RPMI8226 (cell line): ENCODE data around the gene PCGF2.

Source experiments
- DNase-seq: peaks from one replicate; pipeline ENCODE4 v3.0.0-alpha.2; 2015

Gene PCGF2

DNA sequence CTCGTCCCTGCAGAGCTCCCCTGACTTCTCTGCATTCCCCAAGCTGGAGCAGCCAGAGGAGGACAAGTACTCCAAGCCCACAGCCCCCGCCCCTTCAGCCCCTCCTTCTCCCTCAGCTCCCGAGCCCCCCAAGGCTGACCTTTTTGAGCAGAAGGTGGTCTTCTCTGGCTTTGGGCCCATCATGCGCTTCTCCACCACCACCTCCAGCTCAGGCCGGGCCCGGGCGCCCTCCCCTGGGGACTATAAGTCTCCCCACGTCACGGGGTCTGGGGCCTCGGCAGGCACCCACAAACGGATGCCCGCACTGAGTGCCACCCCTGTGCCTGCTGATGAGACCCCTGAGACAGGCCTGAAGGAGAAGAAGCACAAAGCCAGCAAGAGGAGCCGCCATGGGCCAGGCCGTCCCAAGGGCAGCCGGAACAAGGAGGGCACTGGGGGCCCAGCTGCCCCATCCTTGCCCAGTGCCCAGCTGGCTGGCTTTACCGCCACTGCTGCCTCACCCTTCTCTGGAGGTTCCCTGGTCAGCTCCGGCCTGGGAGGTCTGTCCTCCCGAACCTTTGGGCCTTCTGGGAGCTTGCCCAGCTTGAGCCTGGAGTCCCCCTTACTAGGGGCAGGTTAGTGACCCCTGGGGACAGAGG lies 31.6 kb downstream of the PCGF2 start:
- DNase-seq = no peak

DNA sequence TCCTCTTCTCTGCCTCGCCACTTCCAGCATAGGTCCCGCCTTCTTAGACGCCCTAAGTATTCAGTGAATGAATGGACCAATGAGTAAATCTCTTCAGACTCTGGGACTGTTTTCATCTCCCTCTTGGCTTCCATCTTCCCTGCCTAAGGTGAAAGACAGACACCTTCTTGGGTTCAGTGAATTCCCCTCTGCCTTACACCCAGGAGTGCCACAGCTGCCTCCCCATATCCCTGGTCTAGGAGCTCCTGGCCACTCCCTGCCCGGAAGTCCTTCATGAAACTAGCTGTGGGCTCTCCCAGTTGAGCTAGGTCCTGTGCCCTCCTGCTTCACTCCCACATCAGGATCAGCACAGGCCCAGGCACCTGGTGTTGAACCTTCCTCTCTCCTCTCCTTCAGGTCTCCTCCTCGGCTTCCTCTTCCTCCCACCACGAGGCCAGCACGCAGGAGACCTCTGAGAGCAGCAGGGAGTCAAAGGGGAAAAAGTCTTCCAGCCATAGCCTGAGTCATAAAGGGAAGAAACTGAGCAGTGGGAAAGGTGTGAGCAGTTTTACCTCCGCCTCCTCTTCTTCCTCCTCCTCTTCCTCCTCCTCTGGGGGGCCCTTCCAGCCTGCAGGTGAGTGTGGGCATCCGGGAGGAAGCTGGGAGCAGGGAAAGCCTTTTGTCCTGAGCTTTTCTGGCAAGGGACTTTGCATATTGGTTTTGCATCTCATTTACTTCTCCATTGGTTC lies 32.8 kb downstream of the PCGF2 start:
- DNase-seq = no peak

DNA sequence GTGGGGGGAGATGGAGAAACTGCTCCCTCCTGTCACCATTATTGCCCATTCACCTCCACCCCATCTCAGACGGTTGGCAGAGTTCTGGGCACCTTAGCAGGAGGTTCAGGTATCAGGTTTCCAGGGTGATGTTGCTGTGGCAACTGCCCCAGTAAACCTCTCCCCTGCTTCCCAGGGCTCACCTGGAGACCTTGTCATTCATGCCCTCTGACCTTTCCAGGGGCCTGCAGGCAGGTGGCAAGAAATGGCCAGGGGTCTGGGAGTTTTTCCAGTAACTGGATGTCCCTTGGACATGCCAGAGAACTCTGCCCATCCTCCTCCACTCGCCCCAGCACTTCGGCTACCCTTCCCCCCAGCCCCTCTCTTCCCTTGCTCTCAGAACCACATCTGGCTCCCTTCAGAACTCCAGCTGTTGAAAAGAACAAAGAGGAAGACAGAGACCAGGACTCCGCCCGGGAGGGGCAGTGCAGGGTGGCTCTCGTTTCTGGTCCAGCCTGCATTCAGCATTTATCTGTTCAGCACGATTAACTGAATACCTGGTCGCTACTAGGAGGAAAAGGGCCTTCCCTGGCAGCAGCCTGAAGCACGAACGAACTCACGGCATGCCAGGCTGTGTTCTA lies 34.6 kb downstream of the PCGF2 start:
- no peak for DNase-seq

DNA sequence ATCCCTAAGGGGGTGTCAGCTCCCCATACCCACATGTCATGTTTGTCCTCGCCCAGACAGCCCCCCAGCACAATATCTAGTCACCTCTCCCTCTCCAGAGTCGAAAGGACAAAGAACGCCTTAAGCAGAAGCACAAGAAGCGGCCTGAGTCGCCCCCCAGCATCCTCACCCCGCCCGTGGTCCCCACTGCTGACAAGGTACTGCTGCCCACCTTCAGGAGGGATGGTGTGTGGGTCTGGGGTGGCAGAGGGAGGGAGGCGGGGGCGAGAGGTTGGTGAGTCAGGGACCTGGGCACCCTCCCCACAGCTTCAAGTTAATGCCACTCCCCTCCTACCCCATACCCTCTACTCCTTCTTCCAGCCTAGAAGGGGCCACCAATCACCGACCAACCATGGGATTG lies 35.5 kb downstream of the PCGF2 start:
- DNase-seq = no peak

DNA sequence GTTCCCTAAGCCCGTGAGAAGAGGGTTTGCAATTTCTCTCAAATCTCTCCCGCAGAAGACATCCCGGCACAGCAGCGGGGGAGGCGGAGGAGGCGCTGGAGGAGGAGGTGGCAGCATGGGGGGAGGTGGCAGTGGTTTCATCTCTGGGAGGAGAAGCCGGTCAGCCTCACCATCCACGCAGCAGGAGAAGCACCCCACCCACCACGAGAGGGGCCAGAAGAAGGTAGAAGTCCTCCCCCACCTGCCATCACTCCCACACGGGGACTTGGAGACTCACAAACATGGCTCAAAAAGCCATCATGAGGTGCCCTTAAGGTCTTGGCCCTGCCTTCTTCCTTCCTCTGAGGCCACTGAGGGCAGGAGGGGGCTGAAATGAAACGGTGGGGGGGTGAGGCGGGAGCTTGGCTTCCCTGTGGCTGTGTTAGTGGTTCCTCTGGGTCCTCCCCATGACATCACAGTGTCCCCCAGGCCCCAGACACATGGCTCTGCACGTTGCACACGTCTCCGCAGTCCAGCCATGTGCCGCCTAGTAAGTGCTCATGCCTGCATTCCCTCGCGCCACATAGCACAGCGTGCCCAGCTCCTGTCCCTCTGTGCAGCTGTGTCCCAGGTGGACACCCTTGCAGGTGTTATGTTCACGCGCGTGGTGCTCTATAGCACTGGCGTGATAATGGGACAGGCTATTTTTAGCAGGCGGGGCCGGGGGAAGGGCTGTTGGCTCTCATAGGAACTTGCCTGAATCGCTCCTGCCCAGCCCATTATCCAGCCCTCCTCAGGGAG lies 36.2 kb downstream of the PCGF2 start:
- no peak for DNase-seq

DNA sequence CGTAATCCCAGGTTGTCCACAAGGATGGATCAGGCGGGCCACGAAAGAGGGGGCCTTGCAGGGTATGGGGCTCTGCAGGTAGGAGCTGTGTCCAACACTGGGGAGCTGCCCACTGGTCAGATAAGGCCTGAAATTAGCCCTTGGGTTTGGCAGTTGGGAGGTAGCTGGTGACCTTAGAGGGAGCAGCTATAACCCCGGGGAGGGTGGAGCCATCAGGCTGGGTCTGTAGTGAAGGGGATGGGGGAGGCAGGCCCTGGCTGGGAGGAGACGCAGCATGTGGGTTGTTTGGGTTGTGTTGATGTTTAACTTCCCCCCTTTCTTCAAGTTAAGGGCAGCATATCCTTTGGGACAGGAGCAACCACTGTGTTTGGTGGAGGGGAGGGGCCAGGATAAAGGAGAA lies 37.2 kb downstream of the PCGF2 start:
- DNase-seq = no peak

DNA sequence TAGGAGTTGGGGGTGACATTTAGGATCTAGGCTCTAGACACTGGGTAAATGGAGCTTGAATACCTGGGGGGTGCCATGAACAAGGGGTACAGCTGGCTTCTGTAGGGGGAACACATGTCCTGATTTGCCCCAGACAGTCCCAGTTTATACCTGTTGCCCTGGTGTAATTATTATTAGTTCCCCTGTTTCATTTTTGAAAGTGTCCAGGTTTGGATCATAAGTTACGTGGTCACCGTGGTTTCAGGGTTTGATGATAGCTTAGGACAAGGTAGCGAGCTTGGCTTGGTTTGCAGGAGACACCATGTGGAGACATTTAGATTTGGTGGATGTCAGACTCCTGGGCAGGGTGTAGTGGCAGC lies 37.6 kb downstream of the PCGF2 start:
- no peak for DNase-seq

DNA sequence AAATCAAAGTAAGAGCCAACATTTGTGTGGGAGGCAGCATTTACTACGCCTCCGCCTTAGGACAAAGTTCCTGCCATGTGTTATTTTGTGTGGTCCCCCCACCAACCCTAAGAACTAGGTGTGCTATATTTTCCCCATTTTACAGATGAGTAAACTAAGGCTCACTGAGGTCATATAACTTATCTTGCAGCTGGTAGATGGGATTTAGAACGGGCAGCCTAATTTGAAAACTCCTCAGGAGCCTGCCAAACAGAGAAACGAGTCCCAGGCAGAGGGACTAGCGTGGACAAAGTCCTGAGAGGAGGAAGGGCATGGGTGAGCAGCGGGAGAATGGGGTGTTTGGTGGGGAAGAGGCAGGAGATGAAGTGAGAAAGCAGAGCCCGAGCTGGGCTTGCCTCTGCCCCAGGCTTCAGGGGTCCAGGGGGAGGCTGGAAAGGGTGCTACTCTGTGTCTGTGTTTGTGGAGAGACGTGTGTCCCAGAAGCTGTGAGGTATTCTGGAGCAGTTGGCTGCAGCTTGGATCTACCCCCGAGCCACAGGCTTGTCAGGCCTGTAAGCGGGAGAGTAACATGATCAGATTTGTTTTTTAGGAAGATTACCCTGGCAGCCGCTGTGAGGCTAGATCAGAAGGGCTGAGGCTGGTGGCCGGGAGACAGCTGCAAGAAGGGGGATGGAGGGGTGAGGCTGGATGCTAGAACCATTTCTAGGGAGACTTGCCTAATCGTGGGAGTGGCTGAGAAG lies 38.1 kb downstream of the PCGF2 start:
- no peak for DNase-seq

DNA sequence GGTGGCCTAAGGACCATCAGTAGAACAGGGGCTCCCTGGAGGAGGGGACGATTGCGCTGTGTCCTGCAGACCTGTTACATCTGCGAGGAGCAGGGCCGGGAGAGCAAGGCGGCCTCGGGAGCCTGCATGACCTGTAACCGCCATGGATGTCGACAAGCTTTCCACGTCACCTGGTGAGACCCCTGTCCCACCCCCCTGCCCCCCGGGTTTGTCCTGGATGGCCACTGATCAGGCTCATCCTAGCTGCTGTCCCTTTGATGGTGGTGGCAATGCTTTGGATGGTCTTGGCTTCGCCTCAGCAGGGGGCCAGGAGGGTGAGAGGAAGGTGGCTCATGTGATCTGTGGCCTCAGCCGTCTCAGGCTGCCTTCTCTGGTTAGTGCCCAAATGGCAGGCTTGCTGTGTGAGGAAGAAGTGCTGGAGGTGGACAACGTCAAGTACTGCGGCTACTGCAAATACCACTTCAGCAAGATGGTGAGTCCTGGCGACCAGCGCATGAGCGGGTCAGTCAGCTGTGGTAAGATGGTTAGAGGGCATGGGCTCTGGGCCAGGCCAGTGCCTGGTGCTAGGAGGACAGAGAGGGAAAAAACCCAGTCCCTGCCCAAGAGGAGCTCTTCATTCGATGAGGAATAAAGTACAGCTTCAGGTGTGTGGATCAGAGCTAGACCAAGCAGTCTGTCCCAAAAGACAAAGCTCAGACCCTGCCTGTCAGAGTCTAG lies 38.9 kb downstream of the PCGF2 start:
- no peak for DNase-seq

DNA sequence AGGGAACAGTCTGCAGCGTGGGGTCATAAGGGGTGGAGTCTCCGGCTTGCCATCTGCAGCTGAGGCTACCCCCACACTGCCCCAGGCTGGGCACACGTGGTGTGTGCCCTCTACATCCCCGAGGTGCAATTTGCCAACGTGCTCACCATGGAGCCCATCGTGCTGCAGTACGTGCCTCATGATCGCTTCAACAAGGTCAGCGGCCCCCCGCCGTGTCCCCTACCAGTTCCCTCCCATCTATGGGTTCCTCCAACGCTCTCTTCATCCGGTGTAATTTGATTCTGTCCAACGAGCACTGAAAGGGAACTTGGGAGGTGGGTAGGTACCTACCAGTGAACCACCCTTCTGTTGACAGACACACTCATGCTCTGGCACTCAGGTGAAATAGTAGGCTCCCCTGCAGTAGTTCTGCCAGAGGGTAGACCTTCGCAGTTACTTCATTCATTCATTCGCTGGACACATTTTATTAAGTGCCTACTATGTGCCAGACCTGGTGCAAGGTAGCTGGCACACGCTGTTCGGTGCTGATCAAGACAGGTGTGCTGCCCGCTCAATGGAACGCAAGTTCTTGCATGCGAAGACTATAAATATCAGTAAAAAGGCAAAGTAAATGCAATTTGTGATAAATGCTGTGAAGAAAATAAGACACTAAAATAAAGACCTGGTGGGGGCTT lies 40.3 kb downstream of the PCGF2 start:
- no peak for DNase-seq

DNA sequence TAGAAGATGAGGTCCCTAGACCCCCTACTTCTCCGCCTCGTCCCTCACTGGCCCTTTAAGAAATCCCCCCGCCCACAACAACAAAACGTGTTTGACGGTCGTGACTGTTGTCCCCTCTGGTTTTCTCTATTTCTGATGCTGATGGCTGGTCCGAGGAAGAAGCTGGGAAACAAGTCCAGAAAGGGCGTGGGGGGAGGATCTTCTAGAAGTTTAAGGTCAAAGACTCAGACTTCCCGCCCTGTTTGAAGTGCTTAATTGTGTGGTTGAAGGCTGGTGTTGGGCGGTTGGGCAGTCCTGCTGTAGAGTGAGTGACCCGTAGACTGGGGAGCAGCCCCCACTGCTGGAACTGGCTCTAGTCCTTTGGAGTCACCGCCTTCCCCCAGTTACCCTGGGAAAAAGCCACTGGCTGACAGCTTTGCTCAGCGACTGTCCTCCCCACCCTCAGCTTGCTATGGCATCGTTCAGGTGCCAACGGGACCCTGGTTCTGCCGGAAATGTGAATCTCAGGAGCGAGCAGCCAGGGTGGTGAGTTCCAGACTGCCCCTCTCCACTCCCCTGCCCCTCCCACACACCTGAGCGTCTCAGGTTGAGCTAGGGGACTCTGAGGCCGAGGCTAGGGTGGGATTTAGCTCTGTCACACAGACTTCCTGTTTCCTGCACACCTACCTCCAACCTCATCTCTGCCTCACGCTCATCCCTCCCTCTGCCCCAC lies 41.5 kb downstream of the PCGF2 start:
- peak; percentile 45 for DNase-seq

DNA sequence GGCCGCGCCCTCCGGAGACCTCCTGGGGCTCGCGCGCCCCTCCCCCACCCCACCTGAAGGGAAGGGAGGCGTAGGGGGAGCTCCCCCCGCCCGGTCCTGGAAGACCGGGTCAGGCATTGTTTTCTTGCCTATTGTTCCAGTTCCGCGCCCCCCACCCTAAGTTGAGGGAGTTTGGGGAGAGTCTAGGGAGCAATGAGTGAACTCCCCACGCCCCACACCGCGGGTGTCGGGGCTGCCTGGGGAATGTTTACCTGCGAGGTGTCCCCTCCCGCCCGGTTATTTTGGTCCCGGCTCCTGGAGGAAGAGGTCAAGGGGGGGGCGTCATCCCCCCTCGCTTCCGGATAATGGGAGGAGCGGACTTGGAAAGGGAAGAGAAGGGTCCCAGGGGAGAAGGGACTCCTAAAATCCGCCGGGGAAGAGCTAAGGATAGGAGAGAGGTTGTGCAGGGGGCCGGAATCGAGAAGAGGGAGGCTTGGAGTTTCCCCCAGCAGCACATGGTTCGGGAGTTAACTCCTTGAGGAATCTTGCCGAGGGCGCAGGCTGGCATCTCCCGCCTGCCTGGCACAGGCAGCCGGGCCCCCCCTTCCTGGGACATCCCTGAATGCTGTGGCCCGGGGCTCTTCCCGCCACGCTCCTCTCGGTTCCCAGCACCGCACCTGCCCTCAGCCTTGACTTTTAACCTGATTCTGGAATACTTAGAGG lies 42.2 kb downstream of the PCGF2 start:
- DNase-seq = peak; percentile 41

DNA sequence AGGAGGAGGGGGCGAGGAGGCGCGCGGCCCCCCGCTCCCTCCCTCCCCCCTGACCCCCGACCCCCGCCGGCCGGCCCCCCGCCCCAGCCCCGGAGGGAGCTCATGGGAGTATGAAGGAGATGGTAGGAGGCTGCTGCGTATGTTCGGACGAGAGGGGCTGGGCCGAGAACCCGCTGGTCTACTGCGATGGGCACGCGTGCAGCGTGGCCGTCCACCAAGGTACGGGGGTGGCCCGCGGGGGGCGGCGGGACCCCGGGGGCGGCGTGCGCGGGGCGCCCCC lies 42.7 kb downstream of the PCGF2 start:
- DNase-seq = no peak

DNA sequence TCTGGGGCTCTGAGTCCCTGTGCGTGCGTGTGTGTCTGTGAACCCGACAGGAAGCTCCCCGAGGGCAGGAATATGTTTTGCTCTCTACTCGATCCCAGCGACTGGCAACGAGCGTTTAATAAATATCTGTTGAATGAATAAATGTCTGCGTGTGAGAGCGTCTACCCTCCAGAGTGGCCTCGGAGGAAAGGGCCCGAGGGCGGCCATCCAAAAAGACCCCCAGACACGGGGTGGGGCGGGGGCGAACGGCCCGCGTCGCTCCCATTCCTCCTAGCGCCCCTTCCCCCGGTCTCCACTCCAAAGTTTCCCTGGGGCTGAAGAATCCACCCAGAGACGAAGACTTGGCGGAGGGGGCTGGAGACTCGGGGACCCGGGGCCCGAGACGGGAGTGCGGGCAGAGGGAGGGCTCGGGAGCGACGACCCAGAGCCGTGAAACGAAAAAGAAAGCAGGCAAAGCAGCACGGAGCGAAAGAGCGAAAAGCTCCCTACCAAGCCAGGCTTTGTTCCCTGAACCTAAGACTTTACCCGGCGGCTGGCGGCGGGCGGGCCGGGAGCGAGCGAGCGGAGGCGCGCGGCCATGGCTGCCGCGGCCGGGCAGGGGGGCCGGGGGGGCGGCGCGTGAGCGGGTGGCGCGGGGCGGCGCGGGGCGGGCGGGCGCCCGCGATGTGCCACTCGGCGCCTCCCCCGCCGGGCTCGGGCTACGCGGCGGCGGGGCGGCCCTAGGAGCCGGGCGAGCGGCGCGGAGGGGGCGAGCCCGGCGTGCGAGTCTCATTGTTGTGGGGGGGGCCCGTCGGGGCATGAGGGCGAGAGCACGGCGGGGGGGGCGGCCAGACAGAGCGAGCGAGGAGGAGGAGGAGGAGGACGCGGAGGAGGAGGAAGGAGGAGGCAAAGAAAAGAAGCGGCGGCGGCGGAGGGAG lies 43.3 kb downstream of the PCGF2 start, which contains the start of gene MLLT6:
MLLT6 (plus strand) TSS at position 668 of the 917 bp plus-strand sequence. CDS start 360 bp downstream, outside the sequence.
- peak; percentile 80 for DNase-seq

DNA sequence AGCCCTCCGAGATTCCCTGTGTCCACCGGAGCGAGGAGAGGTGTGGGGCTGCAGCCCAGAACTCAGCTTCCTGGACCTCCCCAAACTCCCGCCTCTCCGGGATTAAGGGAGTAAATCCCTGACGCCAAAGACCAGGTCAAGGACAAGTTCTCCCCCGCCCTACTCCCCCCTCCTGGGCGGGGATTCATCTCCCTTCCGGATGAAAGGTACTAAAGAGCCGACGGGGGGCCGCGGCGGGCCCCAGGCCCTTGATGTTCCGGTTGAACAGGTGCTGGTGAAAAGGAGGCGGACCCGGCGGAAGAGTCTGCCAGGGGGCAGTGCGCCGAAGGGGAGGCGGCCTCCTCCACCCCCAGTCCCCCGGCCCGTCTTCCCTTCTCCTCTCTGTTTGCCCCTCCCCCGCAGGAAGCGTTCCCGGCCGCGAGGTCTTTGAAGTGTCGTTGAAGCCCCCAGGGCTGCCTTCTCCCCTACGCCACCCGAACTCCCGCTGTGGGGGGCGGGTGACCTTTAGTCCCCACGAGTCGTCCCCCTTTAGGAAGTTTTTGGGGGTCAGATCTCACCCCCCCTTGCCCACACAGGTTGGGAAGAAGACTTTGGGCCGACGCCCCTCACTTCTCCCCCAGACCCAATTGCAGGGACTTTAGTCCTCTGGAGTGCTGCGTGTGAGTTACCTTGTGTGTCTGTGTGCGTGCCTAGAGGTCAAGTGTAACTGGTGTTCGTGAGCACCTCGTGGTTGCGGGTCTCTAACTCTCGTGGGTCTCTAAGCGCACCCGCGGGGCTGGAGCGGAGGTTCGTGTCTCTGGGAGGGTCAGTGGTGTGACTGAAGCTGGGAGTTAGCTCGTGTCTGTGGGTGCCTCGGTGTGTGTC lies 44.2 kb downstream of the PCGF2 start:
- peak; percentile 93 for DNase-seq

DNA sequence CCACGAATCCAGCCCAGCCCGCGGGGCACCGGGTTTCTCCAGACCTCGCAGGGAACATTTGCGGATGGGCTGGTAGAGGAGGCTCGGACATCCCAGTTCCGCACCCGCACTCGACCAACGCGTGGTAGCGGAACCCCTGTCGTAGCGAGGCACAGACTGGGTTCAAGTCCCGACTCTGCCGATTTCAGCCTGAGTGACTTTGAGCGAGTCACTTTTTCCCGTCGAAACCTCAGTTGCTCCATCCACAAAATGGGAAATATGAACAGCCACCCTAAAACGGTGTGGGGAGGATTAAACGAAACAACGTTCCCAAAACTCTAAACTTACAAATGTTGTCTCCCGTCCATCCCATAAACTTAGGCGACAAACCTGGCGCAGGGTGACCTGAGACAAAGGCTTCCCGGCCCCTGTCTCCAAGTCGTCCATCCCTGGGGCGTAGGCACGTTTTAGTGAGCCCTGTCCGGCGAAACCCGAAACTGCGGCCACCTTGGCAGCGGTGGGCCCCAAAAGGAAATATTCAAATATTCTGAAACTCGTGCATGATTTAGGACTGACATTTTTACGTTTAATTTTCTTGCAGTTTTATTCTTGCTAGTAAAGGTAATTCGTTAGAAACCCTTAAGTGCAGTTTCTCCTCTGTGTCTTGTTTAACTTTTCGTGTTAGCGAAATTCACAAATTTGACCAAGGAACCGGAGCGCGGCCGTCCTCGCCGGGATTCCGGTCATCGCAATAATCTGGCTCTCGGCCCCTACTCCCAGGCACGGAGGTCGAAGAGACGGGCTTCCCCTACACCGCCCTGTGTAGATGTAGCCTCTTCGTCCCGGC lies 45.0 kb downstream of the PCGF2 start:
- DNase-seq = peak; percentile 52
